ENCODE measurements around the gene MEIS3.

GRCh38 chr19:47461876-47462275 is 42.5 kb upstream of the MEIS3 start:
- TF ChIP-seq CEBPB (IDR thresholded peaks at IDR 0.05; ENCODE audit: low read depth) (no peak), POLR2A (IDR thresholded peaks at IDR 0.05; ENCODE audit: borderline replicate concordance, extremely low read depth, insufficient read depth, insufficient read length) (no peak), CTCF (IDR thresholded peaks at IDR 0.05 in 2 of 3, conservative IDR thresholded peaks at IDR 0.05 in 1 of 3; ENCODE audit: borderline replicate concordance in 1 of 3, insufficient read depth in 1 of 3, low read depth in 2 of 3, low read length in 2 of 3) (no peak), RAD21 (IDR thresholded peaks at IDR 0.05; ENCODE audit: low read depth) (no peak), SP1 (IDR thresholded peaks at IDR 0.05; ENCODE audit: low read depth) (no peak), POLR2AphosphoS5 (IDR thresholded peaks at IDR 0.05; ENCODE audit: low read depth, low read length) (no peak), SIN3A (IDR thresholded peaks at IDR 0.05; ENCODE audit: low read depth) (no peak), ZNF274 (IDR thresholded peaks at IDR 0.05; ENCODE audit: low read depth, low read length) (no peak), REST (IDR thresholded peaks at IDR 0.05; ENCODE audit: low read depth) (no peak), JUND (IDR thresholded peaks at IDR 0.05) (no peak), ZBTB33 (IDR thresholded peaks at IDR 0.05; ENCODE audit: extremely low read depth, insufficient replicate concordance, low read length) (no peak)
- TF ChIP-seq, protein P1, sequence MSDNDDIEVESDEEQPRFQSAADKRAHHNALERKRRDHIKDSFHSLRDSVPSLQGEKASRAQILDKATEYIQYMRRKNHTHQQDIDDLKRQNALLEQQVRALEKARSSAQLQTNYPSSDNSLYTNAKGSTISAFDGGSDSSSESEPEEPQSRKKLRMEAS (IDR thresholded peaks at IDR 0.05), result no peak
